ENCODE measurements around the gene EID3.
"Not testable (repeated sequence)": the region's sequence is repeated elsewhere in the genome, so short reads cannot be mapped to it uniquely, and the experiment has no call there.

EID3 gene

GRCh38 chr12:104322533-104322932 is 19.0 kb downstream of the EID3 start:
- WGBS (ENCODE audit: extremely low coverage, insufficient coverage, low lambda C conversion rate), result no CpG with 5 or more reads among the region's 2 CpGs
- not testable (repeated sequence) for H3K27me3 ChIP-seq (ENCODE audit: insufficient read depth, low read length, poor library complexity)

GRCh38 chr12:104323899-104324298 is 20.4 kb downstream of the EID3 start:
- no peak overlapping the region for H2AK5ac ChIP-seq (ENCODE audit: low read length)
- H3K18ac ChIP-seq (ENCODE audit: low read length), result no peak overlapping the region
- H2BK120ac ChIP-seq (ENCODE audit: low read depth, low read length), result no peak overlapping the region
- no peak overlapping the region for H3K4me3 ChIP-seq (ENCODE audit: low read length)
- no peak overlapping the region for H2BK5ac ChIP-seq (ENCODE audit: low read length)
- H3K4me2 ChIP-seq (ENCODE audit: low read length), result no peak overlapping the region
- H3K79me2 ChIP-seq (ENCODE audit: control insufficient read depth, insufficient read depth, low read length), result no peaks in the 10 kb centered on the region
- no peak overlapping the region for H3K27ac ChIP-seq (ENCODE audit: low read depth, low read length)
- H3K36me3 ChIP-seq (ENCODE audit: control insufficient read depth, insufficient read depth, low read length), result peaks cover 6% of the 10 kb centered on the region
- no peak overlapping the region for H2BK15ac ChIP-seq (replicated peaks; ENCODE audit: low read depth)
- H3K4ac ChIP-seq (ENCODE audit: low read depth, low read length), result no peak overlapping the region
- DNase-seq, result no peak
- H4K5ac ChIP-seq (ENCODE audit: low read length), result no peak overlapping the region
- H4K8ac ChIP-seq (ENCODE audit: low read depth, low read length), result no peak overlapping the region
- no peak overlapping the region for H3K56ac ChIP-seq (ENCODE audit: low read length)
- H3K9ac ChIP-seq (ENCODE audit: low read length), result no peak overlapping the region
- H3K23ac ChIP-seq (ENCODE audit: low read length), result no peak overlapping the region
- no peaks in the 10 kb centered on the region for H3K27me3 ChIP-seq (ENCODE audit: insufficient read depth, low read length, poor library complexity)
- H3K4me1 ChIP-seq (ENCODE audit: control insufficient read depth, low read depth, low read length), result no peaks in the 10 kb centered on the region
- no peaks in the 10 kb centered on the region for H3K79me1 ChIP-seq (ENCODE audit: low read length)
- no CpG with 5 or more reads among the region's 1 CpG for WGBS (ENCODE audit: extremely low coverage, insufficient coverage, low lambda C conversion rate)

More at GRCh38 chr12:104322533-104322932, 19.0 kb downstream of the EID3 start:
- not testable (repeated sequence) for H2AK5ac ChIP-seq (ENCODE audit: low read length); DNase-seq; H3K27ac ChIP-seq (ENCODE audit: low read depth, low read length); H3K36me3 ChIP-seq (ENCODE audit: control insufficient read depth, insufficient read depth, low read length); H3K79me1 ChIP-seq (ENCODE audit: low read length); H2BK120ac ChIP-seq (ENCODE audit: low read depth, low read length); H3K79me2 ChIP-seq (ENCODE audit: control insufficient read depth, insufficient read depth, low read length); H3K4me3 ChIP-seq (ENCODE audit: low read length); H3K4me2 ChIP-seq (ENCODE audit: low read length); H3K18ac ChIP-seq (ENCODE audit: low read length); H3K56ac ChIP-seq (ENCODE audit: low read length); H3K4ac ChIP-seq (ENCODE audit: low read depth, low read length); H4K8ac ChIP-seq (ENCODE audit: low read depth, low read length); H3K23ac ChIP-seq (ENCODE audit: low read length); H2BK15ac ChIP-seq (replicated peaks; ENCODE audit: low read depth); H3K4me1 ChIP-seq (ENCODE audit: control insufficient read depth, low read depth, low read length); H3K9ac ChIP-seq (ENCODE audit: low read length); H4K5ac ChIP-seq (ENCODE audit: low read length); H2BK5ac ChIP-seq (ENCODE audit: low read length)

- H3K23ac ChIP-seq (ENCODE audit: low read length); H3K27me3 ChIP-seq (ENCODE audit: insufficient read depth, low read length, poor library complexity); H3K18ac ChIP-seq (ENCODE audit: low read length); H3K4ac ChIP-seq (ENCODE audit: low read depth, low read length); H4K8ac ChIP-seq (ENCODE audit: low read depth, low read length); H3K79me2 ChIP-seq (ENCODE audit: control insufficient read depth, insufficient read depth, low read length); H3K56ac ChIP-seq (ENCODE audit: low read length); H3K27ac ChIP-seq (ENCODE audit: low read depth, low read length); H3K4me2 ChIP-seq (ENCODE audit: low read length); H2BK15ac ChIP-seq (replicated peaks; ENCODE audit: low read depth); H3K36me3 ChIP-seq (ENCODE audit: control insufficient read depth, insufficient read depth, low read length); H2BK120ac ChIP-seq (ENCODE audit: low read depth, low read length); H3K4me3 ChIP-seq (ENCODE audit: low read length); H3K4me1 ChIP-seq (ENCODE audit: control insufficient read depth, low read depth, low read length); H2BK5ac ChIP-seq (ENCODE audit: low read length); H2AK5ac ChIP-seq (ENCODE audit: low read length); H3K9ac ChIP-seq (ENCODE audit: low read length); H3K79me1 ChIP-seq (ENCODE audit: low read length); H4K5ac ChIP-seq (ENCODE audit: low read length); DNase-seq: not testable (repeated sequence)
- no CpG with 5 or more reads among the region's 6 CpGs for WGBS (ENCODE audit: extremely low coverage, insufficient coverage, low lambda C conversion rate)
Measured at GRCh38 chr12:104328278-104328677, 24.7 kb downstream of the EID3 start.

- Histone ChIP-seq H2BK15ac (replicated peaks; ENCODE audit: low read depth) (no peak overlapping the region), H3K56ac (ENCODE audit: low read length) (no peak overlapping the region), H3K4me3 (ENCODE audit: low read length) (no peak overlapping the region), H3K36me3 (ENCODE audit: control insufficient read depth, insufficient read depth, low read length) (peaks cover 5% of the 10 kb centered on the region), H3K18ac (ENCODE audit: low read length) (no peak overlapping the region), H3K4ac (ENCODE audit: low read depth, low read length) (no peak overlapping the region), H3K23ac (ENCODE audit: low read length) (no peak overlapping the region), H4K5ac (ENCODE audit: low read length) (no peak overlapping the region), H2AK5ac (ENCODE audit: low read length) (no peak overlapping the region), H3K79me2 (ENCODE audit: control insufficient read depth, insufficient read depth, low read length) (no peaks in the 10 kb centered on the region), H3K79me1 (ENCODE audit: low read length) (no peaks in the 10 kb centered on the region), H3K9ac (ENCODE audit: low read length) (no peak overlapping the region), H2BK5ac (ENCODE audit: low read length) (no peak overlapping the region), H2BK120ac (ENCODE audit: low read depth, low read length) (no peak overlapping the region), H3K27ac (ENCODE audit: low read depth, low read length) (no peak overlapping the region), H3K27me3 (ENCODE audit: insufficient read depth, low read length, poor library complexity) (no peaks in the 10 kb centered on the region), H3K4me2 (ENCODE audit: low read length) (no peak overlapping the region), H4K8ac (ENCODE audit: low read depth, low read length) (no peak overlapping the region), H3K4me1 (ENCODE audit: control insufficient read depth, low read depth, low read length) (no peaks in the 10 kb centered on the region)
- no peak for DNase-seq
- 100% methylated on average over 1 of the region's 1 CpG for WGBS (ENCODE audit: extremely low coverage, insufficient coverage, low lambda C conversion rate)
Measured at GRCh38 chr12:104328790-104329189, 25.3 kb downstream of the EID3 start.

DNA sequence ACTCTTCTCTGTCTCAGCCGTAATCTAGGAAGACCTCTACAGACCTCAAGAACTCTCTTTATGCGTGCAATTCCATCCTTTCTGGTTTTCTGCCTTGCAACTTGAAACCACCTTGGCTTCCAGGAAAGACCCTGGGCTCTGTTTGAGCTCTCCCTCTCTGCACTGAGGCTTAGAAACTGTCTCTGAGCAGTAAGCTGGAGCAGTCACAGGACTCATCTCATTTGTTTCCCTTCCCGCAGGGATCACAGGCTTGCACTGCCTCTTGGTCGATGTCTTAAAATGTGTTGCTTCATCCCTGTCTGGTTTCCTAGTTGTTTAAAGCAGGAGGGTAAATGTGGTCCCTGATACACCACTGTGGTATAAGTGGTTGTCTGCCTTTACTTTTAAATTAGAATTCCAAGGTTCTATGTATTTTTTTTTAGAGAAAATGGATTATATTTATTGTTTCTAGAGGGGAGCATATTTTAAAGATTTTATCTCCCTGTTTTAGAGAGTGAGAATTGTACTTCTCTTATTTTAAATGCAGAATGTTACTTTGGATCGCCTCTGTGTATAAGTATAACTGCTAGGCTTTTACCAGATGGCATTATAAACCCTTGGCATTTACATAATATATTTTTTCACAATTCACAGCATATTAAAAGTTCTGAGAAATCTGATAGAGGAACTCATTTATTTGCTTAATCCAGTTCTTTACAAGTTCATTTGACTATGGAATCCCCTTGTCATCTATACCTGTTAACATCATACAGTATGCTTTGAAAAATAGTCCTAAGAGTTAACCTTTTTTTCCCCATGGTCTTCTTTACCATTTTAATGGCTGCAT is 26.4 kb downstream of the EID3 start:
- Histone ChIP-seq H3K23ac (ENCODE audit: low read length) (no peak overlapping the region), H3K27me3 (ENCODE audit: insufficient read depth, low read length, poor library complexity) (no peaks in the 10 kb centered on the region), H3K36me3 (ENCODE audit: control insufficient read depth, insufficient read depth, low read length) (peaks cover 7% of the 10 kb centered on the region), H3K27ac (ENCODE audit: low read depth, low read length) (no peak overlapping the region), H3K18ac (ENCODE audit: low read length) (no peak overlapping the region), H2AK5ac (ENCODE audit: low read length) (no peak overlapping the region), H3K79me2 (ENCODE audit: control insufficient read depth, insufficient read depth, low read length) (no peaks in the 10 kb centered on the region), H4K8ac (ENCODE audit: low read depth, low read length) (no peak overlapping the region), H2BK120ac (ENCODE audit: low read depth, low read length) (no peak overlapping the region), H3K79me1 (ENCODE audit: low read length) (no peaks in the 10 kb centered on the region), H2BK5ac (ENCODE audit: low read length) (no peak overlapping the region), H2BK15ac (replicated peaks; ENCODE audit: low read depth) (no peak overlapping the region), H3K9ac (ENCODE audit: low read length) (no peak overlapping the region), H3K56ac (ENCODE audit: low read length) (no peak overlapping the region), H3K4ac (ENCODE audit: low read depth, low read length) (no peak overlapping the region), H3K4me2 (ENCODE audit: low read length) (no peak overlapping the region), H4K5ac (ENCODE audit: low read length) (no peak overlapping the region), H3K4me1 (ENCODE audit: control insufficient read depth, low read depth, low read length) (no peaks in the 10 kb centered on the region), H3K4me3 (ENCODE audit: low read length) (no peak overlapping the region)
- no peak for DNase-seq
- WGBS (ENCODE audit: extremely low coverage, insufficient coverage, low lambda C conversion rate), result no CpG with 5 or more reads among the region's 5 CpGs

GRCh38 chr12:104331376-104331775 is 27.8 kb downstream of the EID3 start:
- no peak overlapping the region for H3K23ac ChIP-seq (ENCODE audit: low read length)
- H3K4me2 ChIP-seq (ENCODE audit: low read length), result no peak overlapping the region
- H3K36me3 ChIP-seq (ENCODE audit: control insufficient read depth, insufficient read depth, low read length), result peaks cover 7% of the 10 kb centered on the region
- H3K18ac ChIP-seq (ENCODE audit: low read length), result no peak overlapping the region
- H3K79me2 ChIP-seq (ENCODE audit: control insufficient read depth, insufficient read depth, low read length), result no peaks in the 10 kb centered on the region
- no peaks in the 10 kb centered on the region for H3K79me1 ChIP-seq (ENCODE audit: low read length)
- no peak for DNase-seq
- H4K5ac ChIP-seq (ENCODE audit: low read length), result no peak overlapping the region
- no peak overlapping the region for H3K4me3 ChIP-seq (ENCODE audit: low read length)
- WGBS (ENCODE audit: extremely low coverage, insufficient coverage, low lambda C conversion rate), result no CpG with 5 or more reads among the region's 2 CpGs
- H3K4ac ChIP-seq (ENCODE audit: low read depth, low read length), result no peak overlapping the region
- no peak overlapping the region for H3K56ac ChIP-seq (ENCODE audit: low read length)
- no peak overlapping the region for H3K27ac ChIP-seq (ENCODE audit: low read depth, low read length)
- H2BK5ac ChIP-seq (ENCODE audit: low read length), result no peak overlapping the region
- no peak overlapping the region for H4K8ac ChIP-seq (ENCODE audit: low read depth, low read length)
- no peak overlapping the region for H3K9ac ChIP-seq (ENCODE audit: low read length)
- no peak overlapping the region for H2AK5ac ChIP-seq (ENCODE audit: low read length)
- H2BK15ac ChIP-seq (replicated peaks; ENCODE audit: low read depth), result no peak overlapping the region
- H3K27me3 ChIP-seq (ENCODE audit: insufficient read depth, low read length, poor library complexity), result no peaks in the 10 kb centered on the region
- no peaks in the 10 kb centered on the region for H3K4me1 ChIP-seq (ENCODE audit: control insufficient read depth, low read depth, low read length)
- no peak overlapping the region for H2BK120ac ChIP-seq (ENCODE audit: low read depth, low read length)

Data from mesendoderm (in vitro differentiated cells).